GM19328 (cell line): Measurements from ENCODE around the gene ASIC4.

Experiments
- ATAC-seq: cut with Tn5 transposase; IDR thresholded peaks from one replicate; pipeline ENCODE4 v1.9.1; 2021; ENCODE audit warnings: mild to moderate bottlenecking, moderate library complexity; ENCODE audit not compliant: unreplicated experiment

ASIC4 gene

GRCh38 chr2:219548990-219549389 lies 34.7 kb downstream of the ASIC4 start:
- no peak for ATAC-seq

GRCh38 chr2:219549619-219550018 lies 35.3 kb downstream of the ASIC4 start:
- no peak for ATAC-seq

- peak; percentile 6 for ATAC-seq
Observed at GRCh38 chr2:219551441-219552381, 37.4 kb downstream of the ASIC4 start.

GRCh38 chr2:219552382-219553167 lies 38.3 kb downstream of the ASIC4 start:
- peak; percentile 95 for ATAC-seq

- ATAC-seq, result no peak
Observed at GRCh38 chr2:219553168-219553417, 38.8 kb downstream of the ASIC4 start.

GRCh38 chr2:219553463-219553963 lies 39.2 kb downstream of the ASIC4 start:
- no peak for ATAC-seq

GRCh38 chr2:219554350-219554749 lies 40.1 kb downstream of the ASIC4 start:
- no peak for ATAC-seq

- no peak for ATAC-seq
Observed at GRCh38 chr2:219555956-219556355, 41.7 kb downstream of the ASIC4 start.

GRCh38 chr2:219556413-219556812 lies 42.1 kb downstream of the ASIC4 start:
- ATAC-seq, result no peak

- ATAC-seq, result no peak
Observed at GRCh38 chr2:219557320-219557719, 43.0 kb downstream of the ASIC4 start.

- ATAC-seq, result no peak
Observed at GRCh38 chr2:219557791-219558785, 43.8 kb downstream of the ASIC4 start.

- no peak for ATAC-seq
Observed at GRCh38 chr2:219559156-219559915, 45.1 kb downstream of the ASIC4 start.

GRCh38 chr2:219560037-219560892 lies 46.0 kb downstream of the ASIC4 start:
- no peak for ATAC-seq

- ATAC-seq, result no peak
Observed at GRCh38 chr2:219560893-219561178, 46.6 kb downstream of the ASIC4 start.

- ATAC-seq, result no peak
Observed at GRCh38 chr2:219561179-219562048, 47.1 kb downstream of the ASIC4 start.

GRCh38 chr2:219562049-219563020 lies 48.1 kb downstream of the ASIC4 start:
- no peak for ATAC-seq

GRCh38 chr2:219563271-219563928 lies 49.1 kb downstream of the ASIC4 start:
- no peak for ATAC-seq
